PFSK-1 (cell line): ENCODE measurements around the gene TRAPPC3.
A peak's percentile ranks its signal among the peaks of the same experiment; 100 is the strongest.

Experiments
- FOXP2 ChIP-seq: optimal IDR thresholded peaks from 2 replicates; pipeline ENCODE3; 2011; ENCODE audit warnings: borderline replicate concordance, control low read depth, inconsistent platforms; ENCODE audit not compliant: insufficient read depth; ENCODE audit errors: extremely low read length, extremely low read depth
- POLR2AphosphoS5 ChIP-seq: IDR thresholded peaks from 2 replicates; pipeline ENCODE4 v1.6.1; 2012; ENCODE audit warnings: low read depth, mild to moderate bottlenecking, control low read depth, low read length, moderate library complexity
- SIN3A ChIP-seq: IDR thresholded peaks from 2 replicates; pipeline ENCODE4 v1.6.1; 2012; ENCODE audit warnings: mild to moderate bottlenecking, low read length, moderate library complexity, borderline replicate concordance; ENCODE audit not compliant: insufficient read depth
- TAF1 ChIP-seq: IDR thresholded peaks from 2 replicates; pipeline ENCODE4 v1.6.1; 2012; ENCODE audit warnings: low read length, control low read depth, borderline replicate concordance; ENCODE audit not compliant: insufficient read depth
- TF ChIP-seq, protein P1 (sequence below), 2 experiments: IDR thresholded peaks; 2 replicates each; pipeline versions ENCODE4 v1.6.1 to v1.8.0; 2011 to 2012; ENCODE audit warnings: low read depth in 2 of 2, low read length in 2 of 2, control low read depth in 1 of 2, inconsistent platforms in 1 of 2, mild to moderate bottlenecking in 1 of 2, moderate library complexity in 1 of 2; ENCODE audit not compliant: insufficient read depth in 1 of 2

TRAPPC3 gene

DNA sequence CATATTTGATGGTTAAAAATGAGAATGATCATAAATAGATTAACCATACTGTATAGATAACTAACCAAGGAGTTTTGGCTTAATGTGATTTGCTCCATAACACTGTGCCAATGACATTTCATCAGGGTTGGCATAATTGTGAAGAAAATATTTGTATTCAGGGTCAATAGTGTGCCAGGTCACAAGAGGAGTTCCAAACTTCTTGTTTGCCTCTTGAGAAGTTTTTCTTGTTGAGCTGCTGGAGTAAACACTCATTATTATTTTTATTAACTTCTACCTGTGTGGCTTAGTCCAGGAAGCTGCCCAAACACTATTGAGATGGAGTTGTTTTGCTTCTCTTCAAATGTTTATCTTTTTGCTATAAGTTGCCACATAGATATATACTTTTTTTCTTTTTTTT, 14.1 kb upstream of the TRAPPC3 start:
- TF ChIP-seq SIN3A: no peak
- TF ChIP-seq TAF1: no peak
- TF ChIP-seq, protein P1, sequence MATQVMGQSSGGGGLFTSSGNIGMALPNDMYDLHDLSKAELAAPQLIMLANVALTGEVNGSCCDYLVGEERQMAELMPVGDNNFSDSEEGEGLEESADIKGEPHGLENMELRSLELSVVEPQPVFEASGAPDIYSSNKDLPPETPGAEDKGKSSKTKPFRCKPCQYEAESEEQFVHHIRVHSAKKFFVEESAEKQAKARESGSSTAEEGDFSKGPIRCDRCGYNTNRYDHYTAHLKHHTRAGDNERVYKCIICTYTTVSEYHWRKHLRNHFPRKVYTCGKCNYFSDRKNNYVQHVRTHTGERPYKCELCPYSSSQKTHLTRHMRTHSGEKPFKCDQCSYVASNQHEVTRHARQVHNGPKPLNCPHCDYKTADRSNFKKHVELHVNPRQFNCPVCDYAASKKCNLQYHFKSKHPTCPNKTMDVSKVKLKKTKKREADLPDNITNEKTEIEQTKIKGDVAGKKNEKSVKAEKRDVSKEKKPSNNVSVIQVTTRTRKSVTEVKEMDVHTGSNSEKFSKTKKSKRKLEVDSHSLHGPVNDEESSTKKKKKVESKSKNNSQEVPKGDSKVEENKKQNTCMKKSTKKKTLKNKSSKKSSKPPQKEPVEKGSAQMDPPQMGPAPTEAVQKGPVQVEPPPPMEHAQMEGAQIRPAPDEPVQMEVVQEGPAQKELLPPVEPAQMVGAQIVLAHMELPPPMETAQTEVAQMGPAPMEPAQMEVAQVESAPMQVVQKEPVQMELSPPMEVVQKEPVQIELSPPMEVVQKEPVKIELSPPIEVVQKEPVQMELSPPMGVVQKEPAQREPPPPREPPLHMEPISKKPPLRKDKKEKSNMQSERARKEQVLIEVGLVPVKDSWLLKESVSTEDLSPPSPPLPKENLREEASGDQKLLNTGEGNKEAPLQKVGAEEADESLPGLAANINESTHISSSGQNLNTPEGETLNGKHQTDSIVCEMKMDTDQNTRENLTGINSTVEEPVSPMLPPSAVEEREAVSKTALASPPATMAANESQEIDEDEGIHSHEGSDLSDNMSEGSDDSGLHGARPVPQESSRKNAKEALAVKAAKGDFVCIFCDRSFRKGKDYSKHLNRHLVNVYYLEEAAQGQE (IDR thresholded peaks at IDR 0.05; ENCODE audit: insufficient read depth in 1 of 2, low read depth in 2 of 2, low read length in 2 of 2): no peak
- TF ChIP-seq POLR2AphosphoS5: no peak
- TF ChIP-seq FOXP2: no peak

DNA sequence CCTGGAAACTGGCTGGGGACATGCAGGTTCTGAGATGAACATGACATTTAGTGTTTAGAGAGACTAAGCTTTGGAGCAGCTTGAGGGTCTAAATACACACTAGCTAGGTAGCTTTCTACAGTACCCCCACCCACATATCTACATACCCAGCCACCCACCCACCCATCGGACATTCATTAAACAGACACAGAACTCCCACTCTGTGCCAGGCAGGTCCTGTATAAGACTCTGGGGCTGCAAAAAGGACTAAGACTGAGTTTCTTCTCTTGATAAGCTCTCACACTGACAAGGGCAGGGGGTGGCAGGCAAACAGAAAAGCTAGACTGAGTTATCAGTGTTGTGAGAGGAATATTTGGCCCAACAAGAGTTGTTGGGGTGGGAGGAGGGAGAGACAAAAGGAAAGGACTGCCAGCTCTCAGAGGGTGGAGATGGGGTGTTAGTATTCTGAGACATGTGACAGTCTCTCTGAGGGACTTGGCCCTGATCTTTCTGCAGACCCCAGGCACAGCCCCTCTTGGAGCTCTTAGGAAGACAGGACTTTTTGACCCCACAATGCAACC, 13.5 kb upstream of the TRAPPC3 start:
- TF ChIP-seq POLR2AphosphoS5: no peak
- TF ChIP-seq FOXP2: no peak
- TF ChIP-seq, protein P1 (IDR thresholded peaks at IDR 0.05; ENCODE audit: insufficient read depth in 1 of 2, low read depth in 2 of 2, low read length in 2 of 2): no peak
- TF ChIP-seq SIN3A: no peak
- no peak for TF ChIP-seq TAF1

GRCh38 chr1:36161641-36162531, 12.6 kb upstream of the TRAPPC3 start:
- TF ChIP-seq TAF1: no peak
- TF ChIP-seq, protein P1 (IDR thresholded peaks at IDR 0.05; ENCODE audit: insufficient read depth in 1 of 2, low read depth in 2 of 2, low read length in 2 of 2): no peak
- no peak for TF ChIP-seq FOXP2
- no peak for TF ChIP-seq SIN3A
- TF ChIP-seq POLR2AphosphoS5: no peak

DNA sequence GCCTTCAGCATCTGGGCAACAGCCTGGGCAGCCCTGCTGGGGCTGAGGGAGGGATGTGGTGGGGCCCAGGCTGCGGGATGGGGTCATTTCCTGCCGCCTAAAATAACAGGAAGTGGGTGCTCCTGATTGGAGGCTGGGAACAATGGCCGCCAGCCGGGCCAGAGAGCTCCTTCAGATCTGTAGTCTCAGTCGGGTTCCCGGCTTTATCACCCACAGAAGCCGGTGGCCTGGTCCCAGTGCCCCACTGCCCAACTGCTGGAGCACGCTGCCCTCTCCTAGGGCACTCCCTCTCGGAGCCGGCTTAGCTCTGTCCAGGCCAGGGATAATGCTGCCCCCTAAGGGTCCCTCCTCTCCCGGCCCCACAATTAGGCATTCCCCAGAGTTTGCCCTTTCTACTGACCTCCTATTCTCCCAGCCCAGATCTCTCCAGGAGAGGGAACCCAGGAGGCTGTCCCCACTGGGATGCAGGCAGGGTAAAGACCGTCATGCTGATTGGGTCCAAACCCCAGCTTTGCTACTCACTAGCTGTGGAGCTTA, 11.7 kb upstream of the TRAPPC3 start:
- TF ChIP-seq POLR2AphosphoS5 (no peak), TAF1 (no peak), SIN3A (no peak), FOXP2 (peak; percentile 65)

- no peak for TF ChIP-seq FOXP2
- TF ChIP-seq, protein P1 (IDR thresholded peaks at IDR 0.05; ENCODE audit: insufficient read depth in 1 of 2, low read depth in 2 of 2, low read length in 2 of 2): no peak
- no peak for TF ChIP-seq TAF1
- TF ChIP-seq SIN3A: no peak
- TF ChIP-seq POLR2AphosphoS5: no peak
Measured at GRCh38 chr1:36160388-36160948, 11.2 kb upstream of the TRAPPC3 start.
